Stimulated activated CD8-positive, alpha-beta memory T cell treated with anti-CD3 and anti-CD28 coated beads, Interleukin-4, amount 100 ng/mL, for 48 hours (primary cell): ENCODE measurements around the gene TOM1.
A peak's percentile ranks its signal among the peaks of the same experiment; 100 is the strongest.
"Not testable (repeated sequence)": the region's sequence is repeated elsewhere in the genome, so short reads cannot be mapped to it uniquely, and the experiment has no call there.

Source experiments
- DNase-seq: peaks from one replicate; pipeline ENCODE4 v3.0.0-alpha.2; 2020

The TOM1 gene

GRCh38 chr22:35347462-35347861 is 47.8 kb downstream of the TOM1 start:
- DNase-seq: no peak

GRCh38 chr22:35348026-35348590 is 48.4 kb downstream of the TOM1 start:
- DNase-seq: no peak

GRCh38 chr22:35348703-35349102 is 49.0 kb downstream of the TOM1 start:
- DNase-seq: no peak

GRCh38 chr22:35349368-35349703 is 49.6 kb downstream of the TOM1 start:
- no peak for DNase-seq

GRCh38 chr22:35349704-35350538 is 50.2 kb downstream of the TOM1 start:
- DNase-seq: no peak

GRCh38 chr22:35350539-35351503 is 51.1 kb downstream of the TOM1 start:
- peak; percentile 90 for DNase-seq

GRCh38 chr22:35352214-35353111 is 52.8 kb downstream of the TOM1 start:
- peak; percentile 82 for DNase-seq

- no peak for DNase-seq
These were observed 53.6 kb downstream of the TOM1 start for GRCh38 chr22:35353318-35353717.

- no peak for DNase-seq
These were observed 54.4 kb downstream of the TOM1 start for GRCh38 chr22:35354068-35354467.

GRCh38 chr22:35357883-35358621 is 58.4 kb downstream of the TOM1 start:
- DNase-seq: no peak

GRCh38 chr22:35359380-35360065 is 59.8 kb downstream of the TOM1 start:
- no peak for DNase-seq

- DNase-seq: no peak
These were observed 61.4 kb downstream of the TOM1 start for GRCh38 chr22:35361001-35361558.

- DNase-seq: no peak
These were observed 63.9 kb downstream of the TOM1 start for GRCh38 chr22:35363566-35364086.

- not testable (repeated sequence) for DNase-seq
These were observed 64.5 kb downstream of the TOM1 start for GRCh38 chr22:35364230-35364629.

GRCh38 chr22:35367331-35367886 is 67.7 kb downstream of the TOM1 start:
- DNase-seq: no peak

GRCh38 chr22:35368386-35368785 is 68.7 kb downstream of the TOM1 start:
- no peak for DNase-seq

- DNase-seq: no peak
These were observed 70.3 kb downstream of the TOM1 start for GRCh38 chr22:35369996-35370395.

GRCh38 chr22:35373781-35374180 is 74.1 kb downstream of the TOM1 start:
- DNase-seq: no peak

- DNase-seq: no peak
These were observed 75.3 kb downstream of the TOM1 start for GRCh38 chr22:35375031-35375430.

GRCh38 chr22:35375526-35375925 is 75.8 kb downstream of the TOM1 start:
- DNase-seq: no peak
